Measurements from ENCODE around the gene FZR1. TPM values are rescaled to one million over a fixed set of nuclear protein-coding genes. Genes with fewer than 3 reads are reported as not detected.

The FZR1 gene
- total and polyA plus RNA-seq, 9 of the 15 experiments (the other 6 are each of a cell fraction or from before 2014, with no cell fraction given): 0.18 to 48.0 (median 22.2) TPM

DNA sequence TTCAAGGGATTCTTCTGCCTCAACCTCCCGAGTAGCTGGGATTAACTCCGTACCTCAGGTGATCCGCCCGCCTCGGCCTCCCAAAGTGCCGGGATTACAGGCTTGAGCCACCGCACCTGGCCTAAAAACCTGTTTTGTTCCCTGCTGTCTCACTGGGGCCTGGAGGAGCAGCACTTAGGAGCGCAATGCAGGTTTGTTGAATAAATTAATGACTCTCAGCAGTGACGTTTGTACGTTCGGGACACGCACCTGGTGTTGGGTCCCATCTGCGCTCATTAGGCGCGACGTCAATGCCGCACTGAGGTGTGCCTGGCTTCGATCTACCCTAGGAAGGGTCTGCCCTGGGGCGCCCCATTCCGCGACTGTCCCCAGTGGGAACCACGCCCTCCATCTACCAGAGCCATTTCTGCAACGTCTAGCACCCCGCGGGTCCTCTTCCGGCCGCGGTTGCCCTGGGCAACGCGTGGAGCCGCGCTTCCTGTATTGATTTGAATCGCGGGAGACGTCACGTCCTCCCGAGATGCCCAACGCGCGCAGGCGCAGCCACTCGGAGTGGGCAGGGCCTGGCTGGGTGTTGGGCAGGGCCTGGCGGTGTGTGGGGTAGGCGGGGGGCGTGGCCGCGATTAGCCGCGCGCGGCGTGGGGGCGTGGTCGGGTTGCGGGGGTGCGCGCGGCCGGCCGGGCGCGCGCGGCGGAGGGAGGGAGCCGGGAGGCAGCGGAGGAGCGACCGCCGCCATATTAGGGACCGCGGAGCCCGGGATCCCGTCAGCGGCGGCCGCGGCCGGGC lies at the start of gene FZR1 (continued):
- TF ChIP-seq CBX8 (IDR thresholded peaks at IDR 0.05; ENCODE audit: borderline replicate concordance, extremely low read depth, low read depth, low read length, poor library complexity, severe bottlenecking) (no peak), BCOR (IDR thresholded peaks at IDR 0.05) (no peak), TEAD1 (CRISPR knock-in tag; IDR thresholded peaks at IDR 0.05) (peak in 1 of 2 experiments; percentile 78; a peak in 1 of 4 replicates), ETV1 (tag; conservative IDR thresholded peaks at IDR 0.05; ENCODE audit: low read depth) (peak; percentile 94), TAF15 (IDR thresholded peaks at IDR 0.05; ENCODE audit: low read depth, low read length) (no peak), JUN (IDR thresholded peaks at IDR 0.05; ENCODE audit: borderline replicate concordance, low read depth, low read length) (no peak), JUN (CRISPR knock-in tag; IDR thresholded peaks at IDR 0.05; ENCODE audit: borderline replicate concordance) (peak; percentile 58; the same call in 1 of the 2 replicates), RBBP5 (IDR thresholded peaks at IDR 0.05; ENCODE audit: borderline replicate concordance, insufficient read depth, low read length, poor library complexity, severe bottlenecking) (peak; percentile 7), ZNF589 (CRISPR knock-in tag; IDR thresholded peaks at IDR 0.05; ENCODE audit: low read depth) (no peak)
- TF ChIP-seq, protein P1, sequence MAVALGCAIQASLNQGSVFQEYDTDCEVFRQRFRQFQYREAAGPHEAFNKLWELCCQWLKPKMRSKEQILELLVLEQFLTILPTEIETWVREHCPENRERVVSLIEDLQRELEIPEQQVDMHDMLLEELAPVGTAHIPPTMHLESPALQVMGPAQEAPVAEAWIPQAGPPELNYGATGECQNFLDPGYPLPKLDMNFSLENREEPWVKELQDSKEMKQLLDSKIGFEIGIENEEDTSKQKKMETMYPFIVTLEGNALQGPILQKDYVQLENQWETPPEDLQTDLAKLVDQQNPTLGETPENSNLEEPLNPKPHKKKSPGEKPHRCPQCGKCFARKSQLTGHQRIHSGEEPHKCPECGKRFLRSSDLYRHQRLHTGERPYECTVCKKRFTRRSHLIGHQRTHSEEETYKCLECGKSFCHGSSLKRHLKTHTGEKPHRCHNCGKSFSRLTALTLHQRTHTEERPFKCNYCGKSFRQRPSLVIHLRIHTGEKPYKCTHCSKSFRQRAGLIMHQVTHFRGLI (CRISPR knock-in tag; IDR thresholded peaks at IDR 0.05): no peak
